Fibroblast of lung (primary cell): Measurements from ENCODE around the gene PKNOX2. TPM values are rescaled to one million over a fixed set of nuclear protein-coding genes. Genes with fewer than 3 reads are reported as not detected.
A peak's percentile ranks its signal among the peaks of the same experiment; 100 is the strongest.

Experiments used
- DNase-seq, 2 donors: peaks; one replicate each; pipeline versions ENCODE4 v3.0.0 to v3.0.0-alpha.2; 2010; ENCODE audit warnings: low read depth in 2 of 2
- H2AFZ ChIP-seq: 2 replicates; pipeline ENCODE4 v1.5.1; 2012; ENCODE audit warnings: low read length, control low read depth, inconsistent platforms
- H3K27ac ChIP-seq: 2 replicates; pipeline ENCODE4 v1.5.1; 2011; ENCODE audit warnings: low read length, control low read depth; ENCODE audit not compliant: insufficient read depth
- H3K27me3 ChIP-seq: 2 replicates; pipeline ENCODE4 v1.5.1; 2011; ENCODE audit warnings: mild to moderate bottlenecking, low read length; ENCODE audit not compliant: control insufficient read depth, insufficient read depth
- H3K36me3 ChIP-seq: 2 replicates; pipeline ENCODE4 v1.5.1; 2011; ENCODE audit warnings: low read length; ENCODE audit not compliant: control insufficient read depth, insufficient read depth
- H3K4me1 ChIP-seq: 2 replicates; pipeline ENCODE4 v1.5.1; 2011; ENCODE audit warnings: low read length; ENCODE audit not compliant: control insufficient read depth, insufficient read depth; ENCODE audit errors: extremely low read depth
- H3K4me2 ChIP-seq: 2 replicates; pipeline ENCODE4 v1.5.1; 2011; ENCODE audit warnings: low read length, control low read depth; ENCODE audit not compliant: insufficient read depth; ENCODE audit errors: extremely low read depth
- H3K4me3 ChIP-seq, 4 experiments: fragments of 200-600 bp in 1 of 4; sonication (generic) in 1 of 4; replicated peaks in 1 of 4; 2 replicates each; pipeline ENCODE4 v1.5.1; 2011 to 2016; ENCODE audit warnings: low read length in 4 of 4, low read depth in 3 of 4, mild to moderate bottlenecking in 3 of 4, control low read depth in 2 of 4, inconsistent platforms in 1 of 4, mixed read lengths in 1 of 4; ENCODE audit not compliant: insufficient read depth in 1 of 4; ENCODE audit errors: control extremely low read depth in 1 of 4
- H3K79me2 ChIP-seq: 2 replicates; pipeline ENCODE4 v1.5.1; 2012; ENCODE audit warnings: mild to moderate bottlenecking, low read length, inconsistent platforms; ENCODE audit not compliant: control insufficient read depth, insufficient read depth
- H3K9ac ChIP-seq: 2 replicates; pipeline ENCODE4 v1.5.1; 2011; ENCODE audit warnings: mild to moderate bottlenecking, low read length, control low read depth; ENCODE audit not compliant: insufficient read depth
- H3K9me3 ChIP-seq: 2 replicates; pipeline ENCODE4 v1.5.1; 2012; ENCODE audit warnings: low read depth, low read length; ENCODE audit not compliant: control insufficient read depth, insufficient read depth
- H4K20me1 ChIP-seq: 2 replicates; pipeline ENCODE4 v1.5.1; 2011; ENCODE audit warnings: low read length; ENCODE audit not compliant: control insufficient read depth, insufficient read depth; ENCODE audit errors: extremely low read depth
- CTCF ChIP-seq, 2 donors: IDR thresholded peaks in 1 of 2; conservative IDR thresholded peaks in 1 of 2; 1 replicate in 1 of 2; 2 replicates in 1 of 2; pipeline ENCODE4 v1.5.1; 2011 to 2012; ENCODE audit warnings: low read length in 2 of 2, control low read depth in 1 of 2, inconsistent platforms in 1 of 2, low read depth in 1 of 2, mild to moderate bottlenecking in 1 of 2
- EZH2 ChIP-seq: IDR thresholded peaks from 2 replicates; pipeline ENCODE4 v1.5.1; 2012; ENCODE audit warnings: low read length, control low read depth, mild to moderate bottlenecking; ENCODE audit errors: missing control alignments
- polyA plus RNA-seq, 2 donors: library from polyadenylated mRNA; depleted of rRNA in 1 of 2; stranded (reverse) in 1 of 2; unstranded in 1 of 2; fragments of >200 nt; gene quantifications; 2 replicates each; pipeline ENCODE4 v1.2.1, GENCODE V29; 2011 to 2012; ENCODE audit warnings: missing spikeins in 1 of 2
- total RNA-seq: library from RNA; depleted of rRNA; stranded (reverse); fragments of >200 nt; gene quantifications from 2 replicates; pipeline ENCODE4 v1.2.1, GENCODE V29; 2014

Gene PKNOX2
- total and polyA plus RNA-seq, 2 donors (not counting 1 experiment from before 2014, with no cell fraction given) = 0.33 to 2.2 TPM

GRCh38 chr11:125445731-125446130 is 281.2 kb downstream of the PKNOX2 start:
- H2AFZ ChIP-seq = no peak overlapping the region
- H3K27ac ChIP-seq = no peak overlapping the region
- DNase-seq = no peak
- no peak overlapping the region for H3K4me2 ChIP-seq
- H3K27me3 ChIP-seq = no peaks in the 10 kb centered on the region
- peaks cover 3% of the 10 kb centered on the region for H3K4me1 ChIP-seq
- H3K4me3 ChIP-seq = no peak overlapping the region
- H3K9ac ChIP-seq = no peak overlapping the region
- H3K79me2 ChIP-seq = no peaks in the 10 kb centered on the region
- no peaks in the 10 kb centered on the region for H4K20me1 ChIP-seq
- peaks cover 4% of the 10 kb centered on the region for H3K36me3 ChIP-seq
- no peaks in the 10 kb centered on the region for H3K9me3 ChIP-seq
- TF ChIP-seq EZH2 (no peak), CTCF (conservative IDR thresholded peaks at IDR 0.05 in 1 of 2, IDR thresholded peaks at IDR 0.05 in 1 of 2; ENCODE audit: low read depth in 1 of 2, low read length in 2 of 2) (no peak)

GRCh38 chr11:125446279-125446678 is 281.7 kb downstream of the PKNOX2 start:
- H3K9me3 ChIP-seq = no peaks in the 10 kb centered on the region
- no peak overlapping the region for H3K9ac ChIP-seq
- no peak for DNase-seq
- peaks cover 4% of the 10 kb centered on the region for H3K36me3 ChIP-seq
- TF ChIP-seq CTCF (conservative IDR thresholded peaks at IDR 0.05 in 1 of 2, IDR thresholded peaks at IDR 0.05 in 1 of 2; ENCODE audit: low read depth in 1 of 2, low read length in 2 of 2) (no peak), EZH2 (no peak)
- H3K79me2 ChIP-seq = no peaks in the 10 kb centered on the region
- no peak overlapping the region for H3K4me3 ChIP-seq
- H3K27ac ChIP-seq = no peak overlapping the region
- H3K4me2 ChIP-seq = no peak overlapping the region
- H3K27me3 ChIP-seq = no peaks in the 10 kb centered on the region
- H2AFZ ChIP-seq = no peak overlapping the region
- no peaks in the 10 kb centered on the region for H4K20me1 ChIP-seq
- peaks cover 3% of the 10 kb centered on the region for H3K4me1 ChIP-seq

- Histone ChIP-seq H3K4me1 (peaks cover 3% of the 10 kb centered on the region), H3K79me2 (no peaks in the 10 kb centered on the region), H3K27me3 (no peaks in the 10 kb centered on the region), H3K4me2 (no peak overlapping the region), H4K20me1 (no peaks in the 10 kb centered on the region), H3K36me3 (peaks cover 4% of the 10 kb centered on the region), H3K4me3 (no peak overlapping the region), H2AFZ (no peak overlapping the region), H3K9me3 (no peaks in the 10 kb centered on the region), H3K27ac (no peak overlapping the region), H3K9ac (no peak overlapping the region)
- TF ChIP-seq EZH2 = no peak
- no peak for TF ChIP-seq CTCF (conservative IDR thresholded peaks at IDR 0.05 in 1 of 2, IDR thresholded peaks at IDR 0.05 in 1 of 2; ENCODE audit: low read depth in 1 of 2, low read length in 2 of 2)
- DNase-seq = peak in 1 of 2 donors; percentile 32
These were observed 283.2 kb downstream of the PKNOX2 start for GRCh38 chr11:125447721-125448120.
